B cell (primary cell): ENCODE measurements around the gene DCAF8L2. TPM values are rescaled to one million over a fixed set of nuclear protein-coding genes. Genes with fewer than 3 reads are reported as not detected.
"Not testable (repeated sequence)": the region's sequence is repeated elsewhere in the genome, so short reads cannot be mapped to it uniquely, and the experiment has no call there.

ENCODE experiments used
- ATAC-seq: fragments of 200-7000 bp; cut with Tn5 transposase; one replicate; pipeline ENCODE4 v1.10.0; 2021; ENCODE audit warnings: low read depth, mild to moderate bottlenecking, moderate number of reproducible peaks, moderate library complexity
- CTCF ChIA-PET: fragments of 350-600 bp; sonication (Branson Sonifier 250); formaldehyde crosslinking; loops from one replicate; lab custom pipeline; 2021; ENCODE audit warnings: antibody characterized with exemption, inconsistent platforms; lab: Charles Lee
- POLR2A ChIA-PET: fragments of 350-600 bp; sonication (Branson Sonifier 250); formaldehyde crosslinking; loops from one replicate; lab custom pipeline; 2021; ENCODE audit warnings: antibody characterized with exemption; lab: Charles Lee
- DNase-seq: peaks from one replicate; pipeline ENCODE4 v3.0.0; 2013
- H2AFZ ChIP-seq: 2 replicates; pipeline ENCODE4 v1.6.1; 2012; ENCODE audit warnings: mild to moderate bottlenecking, low read depth, low read length; ENCODE audit not compliant: insufficient read depth, poor library complexity, severe bottlenecking
- H3K27ac ChIP-seq, 2 donors: 1 replicate in 1 of 2; 2 replicates in 1 of 2; pipeline ENCODE4 v1.5.1; 2012 to 2013; ENCODE audit warnings: low read length in 2 of 2, mild to moderate bottlenecking in 2 of 2, moderate library complexity in 1 of 2
- H3K27me3 ChIP-seq, 4 experiments: fragments of 200-600 bp in 1 of 4; sonication (generic) in 1 of 4; replicated peaks in 1 of 4; 1 replicate in 2 of 4; 2 replicates in 2 of 4; pipeline versions ENCODE4 v1.6.1 to v1.7.0; 2013 to 2016; ENCODE audit warnings: low read length in 3 of 4, mild to moderate bottlenecking in 2 of 4, mixed read lengths in 1 of 4, moderate library complexity in 1 of 4; ENCODE audit not compliant: insufficient read depth in 4 of 4, control insufficient read depth in 3 of 4; ENCODE audit errors: control extremely low read depth in 1 of 4
- H3K36me3 ChIP-seq, 2 experiments: replicated peaks in 1 of 2; 1 replicate in 1 of 2; 2 replicates in 1 of 2; pipeline versions ENCODE4 v1.6.1 to v1.7.1; 2013; ENCODE audit warnings: low read length in 1 of 2; ENCODE audit not compliant: insufficient read depth in 2 of 2, control insufficient read depth in 1 of 2; ENCODE audit errors: control extremely low read depth in 1 of 2, extremely low read depth in 1 of 2
- H3K4me1 ChIP-seq, 2 donors: fragments of 200-600 bp in 1 of 2; sonication (generic) in 1 of 2; 1 replicate in 1 of 2; 2 replicates in 1 of 2; pipeline versions ENCODE4 v1.5.1 to v1.6.1; 2013 to 2017; ENCODE audit warnings: low read length in 2 of 2; ENCODE audit not compliant: control insufficient read depth in 2 of 2, insufficient read depth in 2 of 2
- H3K4me2 ChIP-seq: replicated peaks from 2 replicates; pipeline ENCODE3; 2012; ENCODE audit warnings: mild to moderate bottlenecking, low read depth, low read length; ENCODE audit not compliant: poor library complexity, severe bottlenecking
- H3K4me3 ChIP-seq, 5 experiments: fragments of 200-600 bp in 1 of 5; sonication (generic) in 1 of 5; 1 replicate in 3 of 5; 2 replicates in 2 of 5; pipeline versions ENCODE4 v1.5.1 to v1.7.0; 2011 to 2016; ENCODE audit warnings: low read length in 4 of 5, mild to moderate bottlenecking in 4 of 5, low read depth in 2 of 5, control low read depth in 1 of 5, moderate library complexity in 1 of 5; ENCODE audit not compliant: insufficient read depth in 1 of 5; ENCODE audit errors: control extremely low read depth in 1 of 5, extremely low read depth in 1 of 5
- H3K79me2 ChIP-seq: fragments of 200-600 bp; sonication (generic); one replicate; pipeline ENCODE4 v1.6.0; 2016; ENCODE audit warnings: low read length; ENCODE audit not compliant: control insufficient read depth, insufficient read depth
- H3K9ac ChIP-seq: fragments of 200-600 bp; sonication (generic); 2 replicates; pipeline ENCODE4 v1.6.1; 2017; ENCODE audit warnings: mild to moderate bottlenecking, low read length, moderate library complexity
- H3K9me3 ChIP-seq, 3 donors: one replicate each; pipeline versions ENCODE4 v1.6.1 to v1.7.1; 2013; ENCODE audit warnings: low read length in 2 of 3; ENCODE audit not compliant: control insufficient read depth in 2 of 3, insufficient read depth in 1 of 3; ENCODE audit errors: control extremely low read depth in 1 of 3
- H4K20me1 ChIP-seq: 2 replicates; pipeline ENCODE4 v1.6.0; 2012; ENCODE audit warnings: mild to moderate bottlenecking, low read length; ENCODE audit not compliant: insufficient read depth, control insufficient read depth, poor library complexity, severe bottlenecking
- H3K27ac Mint-ChIP-seq: one replicate; pipeline ENCODE4 v1.8.0; 2021; ENCODE audit warnings: mixed read lengths
- H3K27me3 Mint-ChIP-seq: one replicate; pipeline ENCODE4 v1.8.0; 2021; ENCODE audit warnings: mixed read lengths
- H3K4me1 Mint-ChIP-seq: one replicate; pipeline ENCODE4 v1.8.0; 2021; ENCODE audit warnings: mixed read lengths
- H3K4me3 Mint-ChIP-seq: one replicate; pipeline ENCODE4 v1.8.0; 2021; ENCODE audit warnings: mixed read lengths
- H3K9me3 Mint-ChIP-seq: one replicate; pipeline ENCODE4 v1.8.0; 2022; ENCODE audit warnings: mixed read lengths; ENCODE audit not compliant: insufficient read depth
- EZH2 ChIP-seq: IDR thresholded peaks from 2 replicates; pipeline ENCODE4 v1.6.1; 2012; ENCODE audit warnings: borderline replicate concordance, low read depth, mild to moderate bottlenecking, moderate library complexity, low read length; ENCODE audit not compliant: insufficient read depth, poor library complexity, severe bottlenecking
- WGBS: methylation state at CpG from one replicate; pipeline ENCODE4 v1.1.5; 2013; ENCODE audit warnings: missing lambda C conversion rate; ENCODE audit not compliant: insufficient coverage; 5-methylcytosine and 5-hydroxymethylcytosine counted together
- intact Hi-C: fragments of 100-400 bp; cut with micrococcal nuclease; formaldehyde crosslinking; loops from one replicate; pipeline ENCODE4 v1.10.0; 2022
- polyA minus RNA-seq: library from RNA; depleted of rRNA, polyadenylated mRNA; stranded (reverse); fragments of >200 nt; gene quantifications from 2 replicates; pipeline ENCODE4 v1.2.3, GENCODE V29; 2012
- polyA plus RNA-seq: library from polyadenylated mRNA; depleted of rRNA; stranded (reverse); fragments of >200 nt; gene quantifications from 2 replicates; pipeline ENCODE4 v1.2.3, GENCODE V29; 2012
- total RNA-seq, 2 donors: library from RNA; stranded (reverse); fragments of 120-200 nt in 1 of 2; gene quantifications; 1 replicate in 1 of 2; 2 replicates in 1 of 2; pipeline versions ENCODE4 v1.2.3 to v1.2.4, GENCODE V29; 2013 to 2022
- TF ChIP-seq, protein P1 (sequence below): fragments of 200-600 bp; IDR thresholded peaks from one replicate; pipeline ENCODE4 v1.8.0; 2022; ENCODE audit warnings: antibody characterized with exemption, mild to moderate bottlenecking

Gene DCAF8L2
- total RNA-seq = not detected in 2 replicates
- total RNA-seq (2013) = not detected
- not detected in 2 replicates for polyA plus RNA-seq
- polyA minus RNA-seq = not detected in 2 replicates

DNA sequence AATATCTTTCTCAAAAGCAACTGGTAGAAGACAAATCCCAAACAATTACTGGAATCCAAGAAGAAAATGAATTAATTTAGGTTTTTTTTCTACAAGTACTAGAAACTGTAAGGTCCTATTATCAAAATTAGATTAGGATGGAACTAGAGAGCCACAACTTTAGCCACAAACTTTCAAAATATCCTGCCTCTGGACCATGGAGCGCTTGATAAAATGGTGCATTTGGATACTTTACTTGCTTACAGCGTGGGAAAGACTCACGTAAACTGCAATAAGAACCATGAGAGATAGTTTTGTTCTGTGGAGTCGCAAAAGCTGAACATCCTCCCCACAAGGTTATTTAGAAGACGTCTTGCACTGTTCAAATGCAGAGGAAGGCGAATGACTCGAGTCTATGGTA is at the start of gene DCAF8L2:
DCAF8L2 (plus strand) TSS at position 301 of the 400 bp plus-strand sequence. CDS start 156,552 bp downstream, outside the sequence.
- ChIA-PET POLR2A (no interaction called here), CTCF (no interaction called here)
- peaks cover 0 to 4% (median 0%) of the 10 kb centered on the region in 3 donors for H3K9me3 ChIP-seq
- DNase-seq (no peak), ATAC-seq (no peak)
- H3K27ac Mint-ChIP-seq = no peak within 1 kb of the TSS
- no peaks in the 10 kb centered on the region for H3K9me3 Mint-ChIP-seq
- no peak within 1 kb of the TSS for H3K4me3 ChIP-seq
- no peaks in the 10 kb centered on the region for H3K27me3 ChIP-seq
- no peak within 1 kb of the TSS for H3K4me2 ChIP-seq
- no peaks in the 10 kb centered on the region for H4K20me1 ChIP-seq
- H3K9ac ChIP-seq = no peak within 1 kb of the TSS
- H3K27ac ChIP-seq = no peak within 1 kb of the TSS
- H3K79me2 ChIP-seq = no peaks in the 10 kb centered on the region
- H3K4me1 ChIP-seq = no peaks in the 10 kb centered on the region
- no CpG with 5 or more reads among the region's 7 CpGs for WGBS
- no peaks in the 10 kb centered on the region for H3K36me3 ChIP-seq
- no peaks in the 10 kb centered on the region for H3K27me3 Mint-ChIP-seq
- H3K4me3 Mint-ChIP-seq = no peak within 1 kb of the TSS
- H3K4me1 Mint-ChIP-seq = no peaks in the 10 kb centered on the region
- no peak within 1 kb of the TSS for H2AFZ ChIP-seq
- TF ChIP-seq, protein P1, sequence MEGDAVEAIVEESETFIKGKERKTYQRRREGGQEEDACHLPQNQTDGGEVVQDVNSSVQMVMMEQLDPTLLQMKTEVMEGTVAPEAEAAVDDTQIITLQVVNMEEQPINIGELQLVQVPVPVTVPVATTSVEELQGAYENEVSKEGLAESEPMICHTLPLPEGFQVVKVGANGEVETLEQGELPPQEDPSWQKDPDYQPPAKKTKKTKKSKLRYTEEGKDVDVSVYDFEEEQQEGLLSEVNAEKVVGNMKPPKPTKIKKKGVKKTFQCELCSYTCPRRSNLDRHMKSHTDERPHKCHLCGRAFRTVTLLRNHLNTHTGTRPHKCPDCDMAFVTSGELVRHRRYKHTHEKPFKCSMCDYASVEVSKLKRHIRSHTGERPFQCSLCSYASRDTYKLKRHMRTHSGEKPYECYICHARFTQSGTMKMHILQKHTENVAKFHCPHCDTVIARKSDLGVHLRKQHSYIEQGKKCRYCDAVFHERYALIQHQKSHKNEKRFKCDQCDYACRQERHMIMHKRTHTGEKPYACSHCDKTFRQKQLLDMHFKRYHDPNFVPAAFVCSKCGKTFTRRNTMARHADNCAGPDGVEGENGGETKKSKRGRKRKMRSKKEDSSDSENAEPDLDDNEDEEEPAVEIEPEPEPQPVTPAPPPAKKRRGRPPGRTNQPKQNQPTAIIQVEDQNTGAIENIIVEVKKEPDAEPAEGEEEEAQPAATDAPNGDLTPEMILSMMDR = no peak
- no peak for TF ChIP-seq EZH2
- intact Hi-C loops = no loop called here

DNA sequence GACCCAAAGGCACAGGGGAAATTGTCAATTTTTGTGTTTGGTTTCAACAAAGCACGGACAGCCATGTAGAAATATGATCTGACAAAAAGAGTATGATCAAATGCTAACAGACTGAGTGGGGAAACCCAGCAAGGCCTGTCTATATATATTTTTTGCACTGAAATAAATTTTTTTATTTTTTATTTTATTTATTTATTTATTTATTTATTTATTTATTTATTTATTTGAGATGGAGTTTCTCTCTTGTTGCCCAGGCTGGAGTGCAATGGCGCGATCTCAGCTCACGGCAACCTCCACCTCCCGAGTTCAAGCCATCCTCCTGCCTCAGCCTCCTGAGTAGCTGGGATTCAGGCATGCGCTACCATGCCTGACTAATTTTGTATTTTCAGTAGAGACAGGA is 49.0 kb upstream of the DCAF8L2 start:
- CTCF ChIA-PET = not testable (repeated sequence)

More for the DNA sequence above, 49.0 kb upstream of the DCAF8L2 start:
- H3K4me3 ChIP-seq, ATAC-seq, POLR2A ChIA-PET, H3K9ac ChIP-seq, H3K27me3 Mint-ChIP-seq, H3K4me3 Mint-ChIP-seq, H4K20me1 ChIP-seq, H3K4me1 Mint-ChIP-seq, H3K27ac Mint-ChIP-seq, H3K4me2 ChIP-seq, H3K27ac ChIP-seq, intact Hi-C loops, H3K79me2 ChIP-seq, H2AFZ ChIP-seq, H3K36me3 ChIP-seq, H3K4me1 ChIP-seq, H3K27me3 ChIP-seq, H3K9me3 ChIP-seq, DNase-seq, H3K9me3 Mint-ChIP-seq: not testable (repeated sequence)
- WGBS = no CpG with 5 or more reads among the region's 6 CpGs
